ENCODE data around the gene ETHE1.
A peak's percentile ranks its signal among the peaks of the same experiment; 100 is the strongest.

ETHE1 gene

GRCh38 chr19:43526884-43527859 is at the start of gene ETHE1:
Gene ETHE1 (minus strand): TSS chr19:43527201. CDS start chr19:43527177, 24 bp downstream.
- peak; percentile 53 for DNase-seq

GRCh38 chr19:43575955-43576878 is 49.2 kb upstream of the ETHE1 start:
- no peak for DNase-seq

GRCh38 chr19:43575156-43575950 is 48.4 kb upstream of the ETHE1 start, which contains the start of the genes PINLYP and XRCC1:
Gene PINLYP (plus strand): TSS chr19:43575801. CDS start chr19:43577192, 1,391 bp downstream.
Gene XRCC1 (minus strand): TSS chr19:43575527. CDS start chr19:43575458, 69 bp downstream.
- DNase-seq: peak; percentile 99

- no peak for DNase-seq
These were observed 47.6 kb upstream of the ETHE1 start for GRCh38 chr19:43574424-43575155.

GRCh38 chr19:43572171-43572588 is 45.2 kb upstream of the ETHE1 start:
- no peak for DNase-seq

GRCh38 chr19:43570174-43570791 is 43.3 kb upstream of the ETHE1 start:
- no peak for DNase-seq

GRCh38 chr19:43569657-43570056 is 42.7 kb upstream of the ETHE1 start:
- DNase-seq: no peak

- no peak for DNase-seq
These were observed 37.8 kb upstream of the ETHE1 start for GRCh38 chr19:43564800-43565199.

GRCh38 chr19:43563816-43564457 is 36.9 kb upstream of the ETHE1 start:
- no peak for DNase-seq

GRCh38 chr19:43562698-43563241 is 35.8 kb upstream of the ETHE1 start:
- peak; percentile 92 for DNase-seq

GRCh38 chr19:43562226-43562697 is 35.3 kb upstream of the ETHE1 start:
- no peak for DNase-seq

- no peak for DNase-seq
These were observed 34.4 kb upstream of the ETHE1 start for GRCh38 chr19:43561139-43561970.

GRCh38 chr19:43560687-43561086 is 33.7 kb upstream of the ETHE1 start:
- DNase-seq: peak; percentile 29

GRCh38 chr19:43555185-43555770 is 28.3 kb upstream of the ETHE1 start:
- DNase-seq: peak; percentile 82

- no peak for DNase-seq
These were observed 27.4 kb upstream of the ETHE1 start for GRCh38 chr19:43554317-43554895.

- no peak for DNase-seq
These were observed 26.7 kb upstream of the ETHE1 start for GRCh38 chr19:43553656-43554055.

GRCh38 chr19:43552616-43553015 is 25.6 kb upstream of the ETHE1 start:
- no peak for DNase-seq

- no peak for DNase-seq
These were observed 25.1 kb upstream of the ETHE1 start for GRCh38 chr19:43552198-43552450.
